Erythroblast (primary cell): ENCODE results near the gene NOS3.
A peak's percentile ranks its signal among the peaks of the same experiment; 100 is the strongest.

ENCODE experiments used
- DNase-seq, 2 experiments: peaks; one replicate each; lab custom pipeline; 2025; lab: John Stamatoyannopoulos, UW
- GATA1 ChIP-seq: IDR thresholded peaks from 2 replicates; pipeline ENCODE4 v1.6.1; 2011; ENCODE audit warnings: low read depth, mild to moderate bottlenecking, control low read depth, low read length, moderate library complexity
- POLR2A ChIP-seq: IDR thresholded peaks from 2 replicates; pipeline ENCODE4 v1.6.1; 2011; ENCODE audit warnings: mild to moderate bottlenecking, low read length

NOS3 gene

DNA sequence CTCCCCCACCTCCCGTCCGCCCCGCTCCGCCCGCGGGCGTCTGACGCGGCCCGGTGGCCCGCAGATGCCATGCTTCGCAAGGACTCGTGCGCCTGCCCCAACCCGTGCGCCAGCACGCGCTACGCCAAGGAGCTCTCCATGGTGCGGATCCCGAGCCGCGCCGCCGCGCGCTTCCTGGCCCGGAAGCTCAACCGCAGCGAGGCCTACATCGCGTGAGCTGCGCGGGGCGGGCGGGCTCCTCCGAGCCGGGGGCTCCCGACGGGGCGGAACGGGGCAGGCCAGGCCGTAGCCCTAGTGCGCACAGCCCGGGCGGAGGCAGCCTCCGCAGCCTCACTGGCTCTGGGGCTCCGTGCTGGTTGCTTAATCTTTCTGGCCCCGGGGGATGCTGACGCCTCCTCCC is 60.3 kb downstream of the NOS3 start:
- TF ChIP-seq POLR2A (no peak), GATA1 (no peak)
- DNase-seq = peak; percentile 69 to 76

DNA sequence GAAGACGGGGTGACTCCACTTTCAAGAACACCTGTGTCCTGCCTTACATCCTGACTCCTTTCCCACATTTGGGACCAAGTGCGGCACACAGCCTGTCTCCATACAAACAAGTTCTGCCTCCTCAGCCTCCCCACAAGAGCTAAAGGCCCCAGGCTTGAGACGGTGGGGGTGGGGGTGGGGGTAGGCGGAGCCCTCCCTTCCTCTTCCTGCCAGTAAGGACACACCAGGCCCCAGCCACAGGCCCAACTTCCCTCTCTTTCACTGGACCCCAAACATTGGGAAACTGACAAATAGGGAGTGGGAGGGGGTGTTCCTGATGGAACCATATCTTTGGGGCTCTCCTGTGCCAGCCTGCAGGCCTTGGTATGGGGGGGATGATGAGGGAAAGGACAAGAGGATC is 62.3 kb downstream of the NOS3 start:
- TF ChIP-seq GATA1 (no peak), POLR2A (no peak)
- no peak for DNase-seq

DNA sequence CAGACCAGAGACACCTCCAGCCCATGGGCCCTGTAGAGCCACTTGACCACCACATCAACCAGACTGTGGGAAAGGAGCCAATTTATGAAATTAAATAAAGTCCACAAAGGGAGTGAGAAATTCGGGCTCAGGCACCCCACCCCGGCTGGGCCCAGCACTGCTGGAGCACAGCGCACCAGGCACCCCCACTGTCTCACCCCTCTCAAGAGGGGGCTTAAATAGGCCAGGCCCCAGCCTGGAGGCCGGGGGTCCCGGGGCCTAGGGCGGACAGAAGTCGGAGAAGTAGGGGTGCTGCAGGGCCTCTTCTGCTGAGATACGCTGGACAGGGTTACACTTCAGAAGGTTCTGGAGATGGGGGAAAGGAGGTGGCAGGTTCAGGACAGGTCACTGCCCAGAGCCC is 62.9 kb downstream of the NOS3 start:
- no peak for DNase-seq

DNA sequence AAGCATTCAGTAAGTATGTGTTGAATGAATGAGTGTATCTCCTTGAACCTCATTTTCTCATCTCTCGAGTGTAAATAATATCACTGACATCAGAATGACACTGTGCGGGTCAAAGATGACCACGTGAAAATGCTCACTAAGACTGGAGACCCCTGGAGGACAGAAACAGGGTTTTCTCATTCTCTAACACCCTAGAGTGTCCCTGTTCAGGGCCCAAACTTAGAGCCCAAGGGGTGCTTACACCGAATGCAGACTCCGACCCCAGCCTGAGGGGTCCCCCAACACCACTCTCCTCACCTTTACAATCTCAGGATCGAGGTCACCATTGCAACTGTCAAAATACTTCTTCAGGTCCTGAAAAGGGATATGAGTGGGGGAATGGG is 65.5 kb downstream of the NOS3 start:
- DNase-seq = no peak
- no peak for TF ChIP-seq GATA1
- TF ChIP-seq POLR2A = no peak

More for the DNA sequence above, 62.9 kb downstream of the NOS3 start:
- no peak for TF ChIP-seq GATA1
- no peak for TF ChIP-seq POLR2A

DNA sequence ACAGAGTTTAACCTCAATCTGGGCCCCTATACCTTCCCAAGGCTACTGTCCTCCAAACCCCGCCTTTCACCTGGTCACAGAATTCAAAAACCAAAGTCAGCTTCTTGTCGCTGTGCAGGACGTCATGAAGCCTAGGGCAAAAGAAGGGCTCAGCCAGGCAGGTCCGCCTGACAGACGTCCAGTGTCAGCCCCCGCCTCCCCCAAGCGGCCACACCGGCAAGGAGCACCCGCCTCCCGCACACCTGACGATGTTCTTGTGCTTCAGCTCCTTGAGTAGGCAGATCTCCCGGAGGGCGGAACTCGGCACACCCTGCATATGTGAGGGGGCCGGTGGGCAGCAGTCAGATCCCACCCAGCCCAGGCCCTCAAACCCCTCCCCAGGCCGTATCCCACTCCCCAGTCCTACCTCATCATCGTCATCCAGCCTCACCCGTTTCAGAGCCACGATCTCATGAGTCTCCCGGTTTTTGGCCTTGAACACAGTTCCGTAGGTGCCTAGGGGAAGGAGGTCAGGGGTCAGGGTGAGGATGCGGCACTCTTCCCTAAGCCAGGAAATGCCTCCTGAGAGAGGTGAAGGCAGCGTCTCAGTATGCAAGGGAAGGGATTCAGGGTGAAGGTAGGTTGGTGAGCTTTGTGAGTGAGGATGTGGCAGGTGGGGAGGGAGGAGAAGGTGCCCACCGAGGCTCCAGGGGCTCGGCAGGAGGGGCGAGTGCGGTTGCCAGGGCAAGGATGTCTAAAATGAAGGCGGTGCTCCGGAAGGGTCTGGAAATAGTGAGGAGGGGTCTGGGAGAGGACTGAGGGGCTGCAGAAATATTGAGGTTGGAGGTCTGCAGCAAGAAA is 66.1 kb downstream of the NOS3 start:
- TF ChIP-seq GATA1 (no peak), POLR2A (no peak)
- no peak for DNase-seq

DNA sequence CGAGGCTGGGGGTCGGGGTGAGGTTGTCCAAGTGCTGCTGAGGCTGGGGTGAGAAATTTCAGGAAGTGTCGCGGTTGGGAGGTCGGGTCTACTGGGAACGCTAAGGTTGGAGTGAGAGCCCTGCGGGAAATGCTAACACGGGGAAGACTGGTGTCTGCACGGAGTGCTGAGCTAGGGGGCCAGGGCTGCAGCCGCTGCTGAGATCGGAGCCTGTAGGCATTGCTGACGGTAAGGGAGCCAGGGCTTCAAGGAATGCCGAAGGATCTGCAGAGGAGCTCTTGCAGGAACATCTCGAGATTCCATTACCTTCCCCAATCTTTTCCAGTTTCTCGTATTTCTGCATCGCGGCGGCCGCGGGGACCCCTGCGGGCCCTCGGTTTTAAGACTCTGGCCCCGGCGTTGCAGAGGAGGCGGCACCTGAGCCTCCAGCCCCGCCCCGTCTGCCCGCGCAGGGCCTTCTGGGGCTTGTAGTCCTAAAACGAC is 66.7 kb downstream of the NOS3 start, which contains the start of gene CDK5:
Gene CDK5 (minus strand): TSS at position 392 of the 483 bp plus-strand sequence. CDS start 49 bp downstream, at position 343.
- DNase-seq = no peak
- no peak for TF ChIP-seq GATA1
- TF ChIP-seq POLR2A = no peak

DNA sequence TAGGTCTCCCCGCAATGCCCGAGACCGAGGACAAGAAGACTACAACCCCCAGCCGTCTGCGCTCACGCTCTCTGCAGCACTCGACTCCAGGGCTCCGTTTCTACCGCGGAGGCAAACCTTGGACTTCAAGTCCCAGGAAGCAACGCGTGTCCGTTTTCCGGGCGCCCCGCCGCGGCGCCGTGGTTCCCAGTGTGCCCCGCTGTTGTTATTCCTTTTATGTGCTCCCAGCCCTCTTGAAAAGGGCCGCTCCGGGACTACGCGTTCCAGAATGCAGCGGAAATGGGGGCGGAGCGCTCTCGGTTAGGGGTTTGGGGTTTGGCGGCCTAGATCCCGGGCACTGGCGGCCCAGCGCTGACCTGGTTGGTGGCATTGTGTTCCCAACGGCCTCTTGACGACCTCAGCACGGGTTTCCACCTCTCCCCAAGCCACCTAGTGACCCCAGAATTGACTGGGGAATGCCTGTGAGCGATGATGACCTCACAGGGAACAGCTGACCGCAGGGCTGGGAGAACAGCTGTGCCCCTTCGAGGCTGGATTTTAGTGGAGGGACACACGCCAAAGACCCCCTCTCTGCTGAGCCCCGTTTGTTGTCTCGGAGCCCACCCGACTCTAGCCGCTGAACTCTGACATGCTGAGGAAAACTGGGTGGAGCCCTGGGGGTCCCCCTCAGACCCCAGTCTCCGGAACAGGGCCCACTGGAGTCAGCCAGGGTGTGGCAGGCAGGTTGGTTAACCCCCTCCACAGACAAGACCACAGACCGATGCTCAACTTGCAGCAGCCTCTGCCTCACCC is 67.4 kb downstream of the NOS3 start:
- TF ChIP-seq POLR2A = peak; percentile 78
- no peak for TF ChIP-seq GATA1
- DNase-seq = peak; percentile 98 to 99

DNA sequence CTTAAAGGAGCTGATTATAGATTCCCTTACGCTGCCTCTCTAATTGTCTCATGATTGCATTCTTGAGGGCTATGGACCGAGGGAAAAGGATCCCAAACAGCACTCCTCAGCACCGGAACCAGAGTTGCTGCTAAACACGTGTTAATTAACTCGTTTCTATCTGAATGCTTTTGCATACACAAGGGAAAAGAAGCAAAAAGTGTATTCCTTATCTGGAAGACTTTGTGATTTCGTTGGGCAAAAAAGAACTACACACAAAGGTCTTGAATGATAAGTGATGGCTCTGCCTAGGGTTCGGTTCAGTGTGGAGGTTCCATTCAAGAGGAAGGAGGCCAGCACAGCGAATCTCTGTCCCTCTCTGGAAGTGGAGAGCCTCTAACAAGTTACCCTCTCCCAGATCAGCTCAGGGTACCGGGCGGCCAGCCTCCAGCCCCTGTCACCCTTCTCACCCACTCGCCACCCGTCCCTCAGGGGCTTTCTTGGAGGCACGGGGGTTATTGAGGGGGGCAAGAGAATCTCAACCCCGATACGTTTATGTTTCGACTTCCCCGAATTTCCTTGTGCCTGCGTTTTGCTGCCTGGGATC is 68.1 kb downstream of the NOS3 start:
- TF ChIP-seq GATA1 (no peak), POLR2A (no peak)
- peak; percentile 50 to 65 for DNase-seq

DNA sequence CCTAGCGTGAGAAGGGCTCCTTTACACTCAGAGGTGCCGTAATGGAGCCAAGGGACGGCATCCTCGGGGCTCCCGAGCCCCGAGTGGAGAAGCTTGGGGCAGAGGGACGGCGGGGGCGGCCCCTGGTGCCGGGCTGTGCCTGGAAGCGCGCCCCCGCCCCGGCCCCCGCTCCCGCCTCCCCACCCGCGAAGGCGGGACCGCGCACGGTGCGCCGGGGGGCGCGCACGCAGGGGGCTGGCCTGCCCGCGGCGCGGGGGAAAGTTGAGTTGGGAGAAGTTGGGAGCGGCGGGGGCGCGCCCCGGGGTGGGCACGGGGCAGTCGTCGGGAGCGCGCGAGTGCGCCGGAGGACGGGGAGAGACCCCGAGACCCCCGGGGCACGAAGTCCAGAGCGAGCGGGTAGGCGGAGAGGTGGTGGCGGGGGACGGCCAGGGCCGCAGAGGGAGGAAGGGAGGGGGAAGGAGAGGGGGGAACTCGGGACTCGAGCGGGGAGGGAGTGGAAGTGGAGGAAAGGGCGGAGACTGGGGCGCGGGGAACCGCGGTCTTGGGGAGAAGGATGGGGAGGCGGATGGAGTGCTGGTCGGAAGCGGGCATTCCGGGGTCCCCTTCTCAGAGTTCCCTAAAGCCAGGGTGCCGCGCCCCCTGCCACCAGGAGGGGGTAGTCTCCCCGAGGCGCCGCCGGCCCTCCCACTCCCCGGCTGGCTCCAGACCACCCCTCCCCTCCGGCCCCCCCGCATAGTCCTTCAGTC is 68.7 kb downstream of the NOS3 start, which contains the start of gene SLC4A2:
Gene SLC4A2 (plus strand): TSS at position 223 of the 746 bp plus-strand sequence. CDS start 2,399 bp downstream, outside the sequence.
- TF ChIP-seq GATA1 (no peak), POLR2A (peak; percentile 53)
- peak; percentile 76 to 82 for DNase-seq

DNA sequence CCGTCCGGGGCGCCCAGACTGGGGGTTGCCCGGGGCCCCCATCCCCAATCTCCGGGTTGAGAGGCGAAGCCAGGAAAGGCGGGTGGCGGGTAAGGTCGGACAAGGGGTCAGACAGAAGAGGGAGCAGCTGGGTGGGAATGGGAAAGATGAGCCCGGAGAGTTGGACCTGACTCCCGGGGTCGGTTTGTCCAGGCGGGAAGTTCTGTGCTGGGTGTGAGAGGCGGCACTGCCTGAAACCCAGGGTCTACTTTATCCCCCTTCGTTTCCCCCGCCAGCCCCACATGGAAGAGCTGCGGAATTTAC is 69.2 kb downstream of the NOS3 start:
- TF ChIP-seq GATA1 (no peak), POLR2A (no peak)
- no peak for DNase-seq

DNA sequence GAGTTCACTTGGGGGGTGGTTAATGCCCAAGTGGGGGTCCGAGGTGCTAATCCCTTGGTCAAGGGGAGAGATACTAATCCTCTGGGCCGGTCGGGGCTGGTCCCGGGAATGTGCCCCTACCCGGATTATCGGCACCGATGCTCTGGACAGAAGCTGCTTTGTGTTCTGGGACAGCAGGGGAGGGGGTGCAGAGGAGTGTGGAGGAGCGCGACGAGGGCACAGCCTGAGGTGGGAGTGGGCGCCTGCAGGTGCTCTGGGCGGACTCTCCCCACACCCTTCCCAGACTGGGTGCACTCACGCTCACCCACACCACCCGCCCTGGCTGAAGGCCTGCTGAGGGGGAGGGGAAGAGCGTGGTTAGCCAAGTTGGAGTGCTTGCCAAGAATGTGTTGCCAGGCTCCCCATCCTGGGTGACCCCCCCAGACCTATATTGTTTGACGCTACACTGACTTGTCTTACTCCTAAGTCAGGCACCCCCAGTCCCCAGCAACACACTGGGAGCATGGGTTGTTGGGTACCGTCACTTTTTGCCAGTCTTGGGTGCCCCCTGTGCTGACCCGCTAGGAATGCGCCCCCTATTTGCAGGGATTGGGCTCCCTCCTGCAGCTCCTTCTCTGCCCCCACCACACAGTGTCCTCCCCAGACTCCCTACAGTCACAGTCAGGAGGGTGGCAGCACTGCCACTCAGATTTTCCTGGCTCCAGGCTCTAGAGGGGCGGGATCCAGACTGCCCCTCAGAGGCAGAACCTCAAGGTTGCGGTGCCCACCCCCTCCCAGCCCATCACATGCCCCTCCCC is 69.8 kb downstream of the NOS3 start:
- peak; percentile 34 to 38 for DNase-seq
- TF ChIP-seq GATA1 = no peak
- peak; percentile 46 for TF ChIP-seq POLR2A

DNA sequence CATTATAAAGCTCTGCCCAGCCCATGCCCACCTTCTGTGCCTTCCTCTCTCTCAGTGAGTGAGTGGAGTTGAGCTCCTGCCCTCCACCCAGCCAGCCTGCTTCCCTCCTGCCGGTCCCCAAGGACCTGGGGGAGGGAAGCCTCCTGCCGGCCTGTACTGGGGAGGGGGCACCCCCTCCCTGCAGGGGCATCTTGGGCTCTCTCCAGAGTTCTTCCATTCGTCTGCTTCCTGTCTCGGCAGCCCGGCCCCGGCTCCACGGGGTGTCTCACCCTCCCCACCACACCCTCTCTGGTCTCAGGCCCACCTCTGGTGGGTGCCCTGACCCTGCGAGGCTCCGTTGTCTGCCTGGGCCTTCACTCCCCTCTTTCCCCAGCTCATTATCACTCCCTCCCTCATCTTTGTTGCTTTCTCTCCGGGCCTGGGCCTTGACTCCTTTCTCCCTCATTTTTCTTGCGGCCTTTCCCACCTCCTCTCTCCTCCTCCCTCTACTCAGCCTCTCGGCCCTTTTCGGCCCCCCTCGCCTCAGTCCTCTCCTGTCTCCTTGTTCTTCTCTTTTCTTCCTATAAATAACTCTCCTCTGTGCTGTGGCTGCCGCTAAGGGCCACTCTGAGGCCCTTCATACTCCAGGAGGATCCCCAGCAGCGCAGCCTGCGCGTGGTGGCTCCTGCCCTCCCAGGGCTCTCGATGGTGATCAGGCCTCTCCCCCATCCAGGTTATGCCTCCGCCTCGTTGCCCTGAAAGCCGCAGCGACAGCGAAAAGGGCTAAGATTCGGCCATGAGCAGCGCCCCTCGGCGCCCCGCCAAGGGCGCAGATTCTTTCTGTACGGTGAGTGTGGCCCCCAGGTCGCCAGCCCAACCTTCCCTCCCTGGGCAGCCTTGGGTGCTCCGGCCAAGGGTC is 70.6 kb downstream of the NOS3 start:
- TF ChIP-seq GATA1 = no peak
- TF ChIP-seq POLR2A = no peak
- no peak for DNase-seq
